ENCODE measurements around the gene SIGLEC1.

GRCh38 chr20:3716195-3716834, 3.9 kb upstream of the SIGLEC1 start:
- TF ChIP-seq EZH2phosphoT487 (IDR thresholded peaks at IDR 0.05; ENCODE audit: low read length) (no peak), CTCF (IDR thresholded peaks at IDR 0.05; ENCODE audit: low read length) (peak; percentile 65), EZH2 (optimal IDR thresholded peaks at IDR 0.05; ENCODE audit: low read depth, low read length) (no peak)

Data from MM.1S (cell line).